NCI-H446 treated with DMSO at 0.1 percent for 48 hours (cell line): ENCODE measurements around the gene ERCC6.

ENCODE experiments used
- DNase-seq: peaks from one replicate; lab custom pipeline; 2025; lab: John Stamatoyannopoulos, UW

Gene ERCC6

DNA sequence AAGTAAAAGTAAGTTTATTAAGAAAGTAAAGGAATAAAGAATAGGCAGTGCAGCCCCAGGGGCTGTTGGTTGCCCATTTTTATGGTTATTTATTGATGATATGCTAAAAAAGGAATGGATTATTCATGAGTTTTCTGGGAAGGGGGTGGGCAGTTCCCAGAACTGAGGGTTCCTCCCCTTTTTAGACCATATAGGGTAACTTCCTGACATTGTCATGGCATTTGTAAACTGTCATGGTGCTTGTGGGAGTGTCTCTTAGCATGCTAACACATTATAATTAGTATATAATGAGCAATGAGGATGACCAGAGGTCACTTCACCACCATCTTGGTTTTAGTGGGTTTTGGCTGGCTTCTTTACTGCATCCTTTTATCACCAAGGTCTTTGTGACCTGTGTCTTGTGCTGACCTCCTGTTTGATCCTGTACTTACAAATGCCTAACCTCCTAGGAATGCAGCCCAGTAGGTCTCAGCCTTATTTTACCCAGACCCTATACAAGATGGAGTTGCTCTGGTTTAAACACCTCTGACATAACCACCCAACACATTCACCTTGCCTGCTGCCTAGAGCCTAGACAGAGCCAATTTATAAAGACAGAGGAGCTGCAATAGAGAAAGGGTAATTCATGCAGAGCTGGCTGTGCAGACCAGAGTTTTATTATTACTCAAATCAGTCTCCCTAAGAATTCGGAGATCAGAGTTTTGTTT, 10.9 kb upstream of the ERCC6 start:
- no peak for DNase-seq

DNA sequence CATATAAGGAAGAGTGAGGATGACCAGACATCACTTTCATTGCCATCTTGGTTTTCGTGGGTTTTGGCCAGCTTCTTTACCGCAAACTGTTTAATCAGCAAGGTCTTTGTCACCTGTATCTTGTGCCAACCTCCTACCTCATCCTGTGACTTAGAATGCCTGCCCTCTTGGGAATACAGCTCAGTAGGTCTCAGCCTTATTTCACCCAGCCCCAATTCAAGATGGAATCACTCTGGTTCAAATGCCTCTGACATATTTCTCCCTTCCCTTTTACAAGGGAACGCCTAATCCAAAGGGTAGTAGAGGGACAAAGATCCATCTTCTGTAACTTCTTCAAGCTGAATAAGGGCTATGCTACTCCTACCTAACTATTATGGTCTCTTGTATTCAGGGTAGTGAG, 4.7 kb upstream of the ERCC6 start:
- DNase-seq = no peak

DNA sequence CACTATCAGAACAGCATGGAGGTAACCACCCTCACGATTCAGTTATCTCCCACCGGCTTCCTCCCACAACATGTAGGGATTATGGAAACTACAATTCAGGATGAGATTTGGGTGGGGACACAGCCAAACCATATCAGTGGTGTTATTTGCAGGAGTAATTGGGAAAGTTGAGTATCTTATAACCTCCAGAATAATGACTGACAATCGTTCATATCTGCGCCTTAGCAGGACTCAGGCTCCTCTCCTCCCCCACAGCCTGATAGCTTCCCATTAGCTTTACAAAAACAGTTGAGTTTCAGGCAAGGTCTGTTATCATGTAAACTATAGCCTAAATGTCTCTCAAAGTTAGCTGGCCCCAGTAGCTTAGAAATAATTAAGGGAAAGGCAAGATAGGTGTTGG, 3.4 kb upstream of the ERCC6 start:
- DNase-seq = no peak

DNA sequence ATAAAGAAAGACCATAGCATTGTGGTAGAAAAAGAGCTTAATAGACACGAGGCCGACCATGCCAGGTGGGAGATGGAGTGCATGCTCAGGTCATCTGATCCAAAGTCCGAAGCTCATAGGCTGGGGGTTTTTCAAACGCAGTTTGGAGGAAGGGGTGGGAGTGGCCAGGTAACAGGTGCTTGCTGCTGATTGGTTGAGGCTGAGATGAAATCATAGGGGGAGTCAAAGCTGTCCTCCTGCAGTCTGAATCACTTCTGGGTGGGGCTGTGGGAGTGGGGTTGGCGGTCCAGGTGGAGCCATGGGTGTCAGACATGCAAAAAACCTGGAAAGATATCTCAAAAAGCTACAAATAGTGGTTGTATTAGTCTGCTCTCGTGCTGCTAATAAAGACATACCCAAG, 2.8 kb upstream of the ERCC6 start:
- no peak for DNase-seq

DNA sequence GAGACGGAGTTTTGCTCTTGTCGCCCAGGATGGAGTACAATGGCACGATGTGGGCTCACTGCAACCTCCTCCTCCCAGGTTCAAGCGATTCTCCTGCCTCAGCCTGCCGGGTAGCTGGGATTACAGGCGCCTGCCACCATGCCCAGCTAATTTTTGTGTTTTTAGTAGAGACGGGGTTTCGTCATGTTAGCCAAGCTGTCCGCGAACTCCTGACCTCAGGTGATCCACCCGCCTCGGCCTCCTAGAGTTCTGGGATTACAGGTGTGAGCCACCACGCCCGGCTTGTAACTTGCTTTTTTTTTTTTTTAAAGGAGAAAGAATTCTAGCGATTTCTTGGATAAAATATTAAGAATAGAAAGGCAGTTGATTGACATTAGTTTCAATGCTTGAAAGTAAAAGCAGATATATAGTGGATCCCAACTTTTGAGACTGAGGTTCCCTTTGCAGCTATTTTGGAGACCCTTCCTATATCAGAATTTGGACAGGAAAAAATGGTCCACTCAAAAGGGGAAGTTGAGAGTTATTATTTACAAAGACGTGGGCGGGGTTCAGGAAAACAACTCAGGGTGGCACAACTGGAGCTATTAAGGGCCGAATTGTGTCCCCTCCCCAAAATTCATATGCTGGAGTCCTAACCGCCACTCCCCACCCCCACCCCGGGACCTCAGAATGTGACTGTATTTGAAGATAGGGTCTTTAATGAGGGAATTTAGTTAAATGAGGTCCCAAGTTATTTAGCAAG, 1.3 kb upstream of the ERCC6 start:
- DNase-seq = no peak

DNA sequence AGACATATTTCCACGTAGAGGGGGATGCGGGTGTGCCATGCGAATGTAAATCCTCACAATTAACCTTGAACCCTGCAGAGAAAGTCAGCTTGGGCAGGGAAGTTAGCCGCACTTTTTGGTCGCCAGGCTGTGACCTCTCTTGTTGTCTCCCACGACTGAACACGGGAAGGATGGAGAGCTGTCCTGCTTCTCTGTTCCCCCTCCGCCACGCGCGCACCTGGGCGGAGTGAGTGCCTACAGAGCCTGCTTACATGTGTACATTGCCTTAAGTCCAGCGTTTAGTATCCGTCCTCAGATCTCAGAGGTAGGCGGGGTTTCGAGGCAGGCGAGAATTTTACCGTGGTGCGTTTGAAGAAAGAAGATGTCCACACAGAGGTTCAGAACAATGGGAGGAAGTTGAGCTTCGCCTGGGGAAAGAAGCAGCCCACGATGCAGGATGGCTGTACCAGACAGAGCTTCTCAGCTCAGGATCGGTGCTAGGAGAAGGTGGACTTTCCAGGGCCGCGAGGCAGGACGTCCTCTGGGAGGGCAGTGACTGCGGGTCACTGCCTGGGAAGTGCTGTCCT, 482 bp upstream of the ERCC6 start:
- no peak for DNase-seq

DNA sequence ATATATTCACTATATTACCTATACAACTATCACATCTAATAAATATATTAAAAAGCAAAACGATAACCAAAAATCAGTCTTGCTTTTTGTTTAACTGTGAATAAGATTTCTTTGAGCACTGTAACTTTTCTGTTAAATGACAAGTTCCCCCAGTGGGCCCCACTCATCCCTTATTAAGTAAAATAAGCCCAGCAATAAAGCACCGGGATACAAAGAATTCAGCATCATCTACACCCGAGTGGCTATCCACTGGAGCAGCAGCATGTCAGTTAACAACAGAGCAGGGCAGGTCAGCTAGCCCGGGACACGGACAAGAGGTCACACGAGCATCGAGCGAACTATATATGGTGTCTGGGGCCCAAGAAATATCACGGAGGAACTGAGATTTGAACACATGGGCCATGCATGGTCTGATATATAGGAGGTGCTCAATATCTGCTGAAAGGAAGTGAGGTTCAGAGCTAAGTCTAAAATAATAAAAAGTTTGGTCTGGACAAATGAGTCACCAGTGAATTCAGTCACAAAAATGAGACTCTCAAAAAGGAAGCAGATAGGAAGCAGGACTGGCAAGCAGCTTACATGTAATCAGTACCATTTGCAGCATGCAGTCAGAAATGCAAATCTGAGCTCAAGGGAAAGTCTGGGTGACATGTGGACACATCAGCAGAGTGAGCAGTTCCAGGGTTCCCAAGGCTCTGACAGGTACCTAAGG, 4.1 kb downstream of the ERCC6 start:
- DNase-seq = no peak

DNA sequence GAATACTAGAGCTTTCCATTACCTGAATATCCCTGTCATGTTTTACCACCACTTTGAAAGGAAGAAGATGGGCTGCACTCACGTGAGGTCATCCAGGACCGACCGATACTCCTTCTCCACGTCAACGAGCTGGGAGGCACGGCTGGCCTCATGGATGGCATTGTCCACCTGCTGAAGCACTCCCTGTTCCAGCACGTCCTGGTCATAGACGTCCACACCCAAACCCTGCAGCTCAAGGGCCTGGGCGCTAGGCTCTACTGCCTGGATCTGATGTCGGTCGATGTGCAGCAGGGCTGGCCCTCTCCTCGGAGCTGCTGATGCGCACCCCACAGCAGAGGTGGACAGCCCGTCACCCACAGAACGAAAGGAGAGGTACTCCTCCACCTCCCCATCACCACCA, 6.5 kb downstream of the ERCC6 start:
- DNase-seq = no peak

DNA sequence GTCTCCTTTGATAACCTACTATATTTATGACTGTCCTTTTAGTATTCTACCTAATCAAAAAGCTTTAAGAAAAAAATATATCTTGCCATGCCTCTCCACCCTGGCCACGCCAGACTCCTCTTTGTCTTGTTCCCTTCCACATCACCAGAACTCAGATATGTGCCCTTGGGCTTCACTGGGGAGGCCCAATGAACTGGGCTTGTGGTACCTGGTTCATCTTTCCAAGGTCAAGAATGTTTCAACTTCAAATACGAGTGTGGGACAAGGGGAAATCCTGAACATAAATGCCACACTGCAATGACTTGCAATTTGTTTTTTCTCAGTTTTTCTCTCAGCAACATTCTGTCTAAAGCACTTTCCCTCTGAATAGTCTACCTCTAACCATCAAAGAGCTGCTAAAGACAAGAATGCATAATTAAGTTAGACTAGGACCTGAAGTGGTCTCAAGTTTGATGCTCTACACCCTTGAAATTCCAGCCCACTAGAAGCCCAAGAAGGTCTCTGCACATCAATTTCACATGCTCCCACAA, 9.9 kb downstream of the ERCC6 start:
- no peak for DNase-seq

DNA sequence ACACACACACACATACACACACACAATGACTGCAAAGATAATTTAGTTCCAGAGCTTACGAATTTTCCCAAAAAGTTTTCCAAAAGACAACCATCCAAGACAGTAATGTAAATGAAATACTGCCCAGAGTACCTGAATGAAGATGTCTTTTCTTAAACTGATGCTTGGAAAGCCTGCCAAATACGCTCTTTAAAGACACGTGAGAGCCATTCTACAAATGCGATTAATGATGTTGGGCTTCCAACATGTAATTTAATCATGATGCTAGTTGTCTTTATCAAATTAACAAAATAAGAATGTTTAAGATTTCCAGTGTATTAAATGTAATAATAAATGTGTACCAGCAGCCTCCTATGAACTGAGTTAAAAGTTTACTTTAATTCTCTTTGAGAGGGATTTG, 11.1 kb downstream of the ERCC6 start:
- DNase-seq = no peak

DNA sequence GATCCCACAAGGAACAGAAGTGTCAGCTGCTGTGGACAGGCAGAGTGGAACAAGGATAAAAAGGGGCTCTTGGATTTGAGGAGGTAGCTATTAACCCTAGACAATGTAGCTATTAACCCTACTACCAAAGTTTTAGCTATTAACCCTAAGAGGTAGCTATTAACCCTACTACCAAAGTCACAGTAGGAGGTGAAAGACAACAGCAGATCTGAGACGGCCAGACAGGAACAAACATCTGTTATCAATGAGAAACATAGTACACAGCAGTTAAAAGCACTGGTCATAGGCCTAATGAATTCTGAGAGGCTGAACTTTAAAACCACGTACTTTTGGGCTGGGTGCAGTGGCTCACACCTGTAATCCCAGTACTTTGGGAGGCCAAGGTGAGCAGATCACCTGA, 11.9 kb downstream of the ERCC6 start:
- DNase-seq = no peak

DNA sequence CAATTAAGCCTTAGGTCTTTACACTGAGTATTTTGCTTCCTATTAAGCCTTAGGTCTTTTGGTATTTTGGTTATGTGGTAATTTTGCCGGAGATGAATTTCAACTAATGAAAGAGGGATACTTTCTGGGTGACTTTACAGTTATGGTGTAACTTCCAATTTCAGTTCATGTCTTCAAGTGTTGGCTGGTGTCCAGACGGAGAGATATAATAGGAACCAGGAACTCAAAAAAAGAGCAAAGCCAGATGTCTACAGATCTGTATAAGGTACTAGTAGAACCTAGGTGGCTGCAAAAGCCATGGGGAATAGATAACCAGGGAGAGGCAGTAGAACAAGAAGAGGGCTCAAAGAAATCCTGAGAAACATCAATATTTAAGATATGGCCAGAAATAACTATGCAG, 12.3 kb downstream of the ERCC6 start:
- no peak for DNase-seq

DNA sequence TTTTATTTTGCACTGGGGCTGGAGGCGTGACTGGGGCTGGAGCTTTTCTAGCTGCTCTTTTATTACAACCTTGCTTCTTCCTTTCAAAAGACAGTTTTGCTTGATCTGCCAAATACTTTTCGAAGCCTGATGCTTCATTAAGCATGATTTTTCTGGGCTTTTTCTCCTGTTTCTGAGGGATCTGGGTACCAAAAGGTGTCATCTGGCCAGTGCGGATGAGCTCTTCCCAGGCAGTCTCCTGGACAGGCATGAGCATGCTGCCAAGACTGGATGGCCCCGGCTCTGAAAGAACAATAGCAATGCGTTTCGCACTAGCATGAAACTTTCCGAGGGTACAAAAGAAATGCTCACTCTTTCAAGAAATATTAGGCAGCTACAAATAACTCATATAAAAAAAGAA, 14.4 kb downstream of the ERCC6 start:
- no peak for DNase-seq

DNA sequence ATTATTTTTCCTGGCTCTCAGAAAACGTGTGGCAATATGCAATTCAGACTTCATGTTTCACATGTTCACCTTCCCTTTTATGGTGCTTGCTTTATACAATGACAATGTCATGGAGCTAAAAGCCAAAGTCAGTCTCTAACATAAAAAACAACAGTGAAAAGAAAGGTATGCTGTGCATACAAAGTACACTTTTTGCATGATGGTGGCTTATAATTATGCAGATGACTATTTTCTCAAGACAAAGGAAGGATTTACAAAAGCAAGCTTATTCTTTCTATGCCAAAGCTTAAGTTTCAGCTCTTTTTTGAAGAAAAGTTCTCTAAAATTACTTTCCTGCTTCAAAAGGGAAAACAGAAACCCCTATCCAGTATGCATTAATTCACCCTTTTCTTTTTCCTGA, 15.6 kb downstream of the ERCC6 start:
- no peak for DNase-seq

DNA sequence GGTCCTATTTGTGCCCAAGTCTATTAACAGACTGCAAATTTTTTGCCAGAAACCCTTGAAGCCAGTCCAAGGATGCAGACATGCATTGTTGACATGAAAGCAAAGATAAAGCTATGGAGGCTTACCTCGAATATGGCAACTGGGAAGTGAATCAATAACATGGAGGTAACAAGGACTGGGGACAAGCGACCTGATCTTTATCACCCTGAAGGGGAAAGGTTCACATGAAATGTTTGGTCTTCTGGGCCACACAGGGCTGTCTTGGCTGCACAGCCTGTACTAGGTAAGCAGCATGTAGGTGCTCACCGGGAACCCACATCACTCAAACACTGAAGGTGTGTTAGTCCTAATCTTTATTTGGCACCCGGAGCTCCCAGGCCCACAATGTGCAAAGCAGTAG, 17.9 kb downstream of the ERCC6 start:
- DNase-seq = no peak

DNA sequence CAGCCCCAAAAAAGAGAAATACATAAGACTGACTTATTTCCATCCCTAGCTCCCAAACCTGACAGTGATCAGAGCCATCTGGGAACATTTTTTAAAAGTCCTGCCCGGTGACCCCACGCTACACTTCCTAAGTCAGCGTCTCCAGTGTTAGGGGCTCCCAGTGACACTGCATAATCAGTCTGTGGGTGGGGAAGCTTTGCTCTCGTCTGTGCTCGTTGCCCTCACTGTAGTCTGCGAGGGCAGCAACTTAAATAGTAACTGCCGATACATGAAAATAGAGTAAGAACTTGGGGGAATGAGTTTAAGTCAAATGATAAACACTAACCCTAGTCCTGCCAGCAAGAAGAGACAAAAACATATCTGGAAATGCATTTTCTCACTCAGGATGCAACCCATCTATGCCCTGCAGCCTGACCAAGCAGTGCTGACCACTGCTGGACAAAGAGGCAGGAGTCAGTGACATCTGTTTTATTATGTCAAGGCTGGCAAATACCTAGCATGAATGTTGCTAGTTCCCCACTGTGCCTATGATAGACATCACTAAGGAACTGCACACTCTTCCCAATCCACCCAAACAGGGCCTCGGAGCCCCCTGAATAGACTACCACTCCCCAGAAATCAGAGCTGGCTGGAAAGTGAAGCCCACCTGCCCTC, 18.7 kb downstream of the ERCC6 start:
- DNase-seq = no peak

DNA sequence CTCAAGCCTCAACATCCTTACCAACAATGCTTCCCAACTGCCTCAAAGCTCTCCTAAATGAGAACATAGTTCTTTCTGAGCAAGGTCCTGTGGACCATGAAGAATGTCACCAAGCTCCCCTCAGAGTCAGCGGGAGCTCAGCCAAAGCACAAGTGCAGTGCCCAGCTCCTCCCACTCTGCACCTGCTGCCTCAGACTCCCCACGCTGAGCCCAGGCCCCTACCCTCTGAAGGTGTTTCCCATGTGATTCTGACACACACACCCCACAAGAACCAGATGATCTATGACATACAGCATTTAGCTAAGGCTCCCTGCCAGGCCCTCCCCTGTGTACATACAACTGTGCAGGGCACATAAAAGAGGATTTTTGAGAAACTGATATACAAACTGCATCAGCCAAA, 19.2 kb downstream of the ERCC6 start:
- no peak for DNase-seq

DNA sequence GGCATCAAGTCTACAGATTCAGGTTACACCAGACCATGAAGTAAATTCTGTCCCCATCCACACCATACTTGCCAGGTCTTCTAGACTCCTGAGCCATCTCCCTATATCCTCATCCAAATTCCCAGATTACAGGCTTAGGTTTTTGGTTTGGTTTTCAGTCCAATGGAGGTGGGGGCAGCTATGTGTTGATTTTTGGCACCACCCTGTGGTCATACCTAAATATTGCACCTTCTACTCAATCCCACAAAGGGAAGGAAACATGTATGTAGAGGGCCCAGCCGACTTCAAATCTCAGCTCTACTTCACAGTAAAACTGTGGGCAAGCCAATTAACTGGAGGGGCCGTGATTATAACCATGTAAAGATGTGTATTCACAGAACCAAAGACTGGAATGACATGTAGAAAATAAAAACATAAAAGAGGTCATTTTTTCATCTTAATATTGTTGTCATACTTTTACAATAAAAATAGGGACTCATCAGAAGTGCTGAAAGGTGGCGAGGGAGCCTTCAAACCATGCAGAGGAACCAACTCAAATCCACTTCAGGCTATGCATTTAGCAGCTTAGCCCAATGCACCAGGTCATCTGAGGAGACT, 19.8 kb downstream of the ERCC6 start:
- peak; percentile 12 for DNase-seq

DNA sequence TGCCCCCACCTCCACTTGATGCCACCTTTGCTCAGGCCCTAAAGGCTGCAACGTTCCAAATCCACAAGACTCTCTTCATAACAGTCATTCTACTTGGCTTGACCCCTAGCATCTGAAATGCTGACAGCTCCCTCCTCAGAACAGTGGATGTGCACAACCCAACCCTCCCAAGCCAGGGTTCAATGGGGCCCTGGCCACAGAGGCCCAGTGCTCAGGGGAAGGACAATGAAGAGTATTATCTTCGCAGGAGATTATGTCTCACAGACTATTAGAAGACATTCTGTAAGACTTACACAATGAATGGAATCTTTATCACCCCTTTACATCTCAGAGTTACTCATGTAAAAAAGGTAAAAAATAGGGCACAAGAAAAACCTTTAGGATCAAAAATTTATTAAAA, 20.4 kb downstream of the ERCC6 start:
- DNase-seq = no peak

DNA sequence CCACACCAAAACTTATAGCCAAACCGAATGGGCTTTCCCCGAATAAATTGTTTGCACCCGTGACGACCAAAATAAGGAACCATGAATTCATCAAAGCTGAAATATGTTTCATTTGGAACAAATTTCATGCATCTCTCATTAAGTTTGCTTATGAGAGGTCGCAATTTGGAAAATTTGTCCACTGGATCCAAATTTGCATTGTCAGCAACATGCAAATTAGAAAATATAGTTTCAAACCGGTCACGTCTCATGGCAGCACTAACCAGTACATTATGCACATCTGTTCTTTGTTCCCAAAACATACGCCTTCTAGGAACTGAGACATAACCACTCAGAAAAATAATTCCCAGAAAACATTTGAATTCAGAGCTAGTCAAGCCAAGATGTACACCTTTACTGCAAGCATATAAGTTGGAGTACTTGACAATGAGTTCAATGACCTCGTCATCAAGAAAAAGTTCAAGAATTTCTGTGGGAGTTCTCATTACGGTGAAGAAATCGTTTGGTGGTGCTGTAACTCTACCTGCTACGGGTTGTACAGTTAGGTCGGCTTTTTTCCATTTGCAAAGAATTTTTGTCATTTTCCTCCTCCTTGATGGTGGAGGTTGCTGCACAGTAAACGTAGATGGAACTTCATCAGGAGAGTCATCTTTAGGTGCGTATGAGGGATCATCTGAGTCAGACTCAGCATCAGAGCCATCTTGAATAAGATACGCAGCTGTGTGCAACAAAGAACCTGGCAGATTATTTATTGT, 22.5 kb downstream of the ERCC6 start:
- DNase-seq = no peak
